Smooth muscle cell (in vitro differentiated cells): ENCODE results near the gene MAN1A2. TPM values are rescaled to one million over a fixed set of nuclear protein-coding genes. Genes with fewer than 3 reads are reported as not detected.

Experiments
- DNase-seq: peaks from one replicate; lab custom pipeline; 2025; ENCODE audit not compliant: unreplicated experiment; lab: John Stamatoyannopoulos, UW
- H2AFZ ChIP-seq: fragments of 200-600 bp; sonication (generic); 2 replicates; pipeline ENCODE4 v1.6.0; 2016; ENCODE audit warnings: antibody characterized with exemption, low read depth, mild to moderate bottlenecking
- H3F3A ChIP-seq: fragments of 200-600 bp; sonication (generic); 2 replicates; pipeline ENCODE4 v1.6.0; 2017; ENCODE audit warnings: antibody characterized with exemption, low read depth
- H3K27ac ChIP-seq: fragments of 200-600 bp; sonication (generic); 2 replicates; pipeline ENCODE4 v1.5.1; 2016; ENCODE audit warnings: low read depth, mild to moderate bottlenecking
- H3K27me3 ChIP-seq: fragments of 200-600 bp; sonication (generic); 2 replicates; pipeline ENCODE4 v1.6.1; 2016; ENCODE audit warnings: low read depth, mild to moderate bottlenecking
- H3K36me3 ChIP-seq: fragments of 200-600 bp; sonication (generic); 2 replicates; pipeline ENCODE4 v1.5.1; 2016; ENCODE audit warnings: low read depth
- H3K4me1 ChIP-seq: fragments of 200-600 bp; sonication (generic); 2 replicates; pipeline ENCODE4 v1.5.1; 2016; ENCODE audit warnings: low read depth
- H3K4me2 ChIP-seq: fragments of 200-600 bp; sonication (generic); 2 replicates; pipeline ENCODE4 v1.6.0; 2016; ENCODE audit warnings: mild to moderate bottlenecking
- H3K4me3 ChIP-seq: fragments of 200-600 bp; sonication (generic); 2 replicates; pipeline ENCODE4 v1.5.1; 2016; ENCODE audit warnings: mild to moderate bottlenecking
- H3K79me2 ChIP-seq: fragments of 200-600 bp; sonication (generic); 2 replicates; pipeline ENCODE4 v1.6.0; 2016; ENCODE audit warnings: low read depth, mild to moderate bottlenecking
- H3K9ac ChIP-seq: fragments of 200-600 bp; sonication (generic); 2 replicates; pipeline ENCODE4 v1.6.0; 2016; ENCODE audit warnings: low read depth
- H3K9me3 ChIP-seq: fragments of 200-600 bp; sonication (generic); replicated peaks from 2 replicates; pipeline ENCODE4 v1.5.1; 2016; ENCODE audit warnings: low read depth
- H4K20me1 ChIP-seq: fragments of 200-600 bp; sonication (generic); 2 replicates; pipeline ENCODE4 v1.6.0; 2016; ENCODE audit warnings: low read depth
- CTCF ChIP-seq: fragments of 200-600 bp; sonication (generic); IDR thresholded peaks from 2 replicates; pipeline ENCODE4 v1.5.1; 2017; ENCODE audit warnings: borderline replicate concordance, mild to moderate bottlenecking, antibody characterized with exemption; ENCODE audit not compliant: insufficient read depth, poor library complexity, severe bottlenecking
- WGBS: methylation state at CpG from one replicate; pipeline ENCODE4 v1.1.7; 2016; ENCODE audit warnings: low lambda C conversion rate; 5-methylcytosine and 5-hydroxymethylcytosine counted together
- polyA plus RNA-seq: library from polyadenylated mRNA; unstranded; fragments of >200 nt; fragmentation: Nextera tagmentation; extraction: Ambion mirVana; gene quantifications from 2 replicates; pipeline ENCODE4 v1.2.1, GENCODE V29; 2016
- total RNA-seq: library from RNA; depleted of rRNA; stranded (reverse); fragments of >200 nt; gene quantifications from 2 replicates; pipeline ENCODE4 v1.2.3, GENCODE V29; 2014

Gene MAN1A2
- total and polyA plus RNA-seq, 2 experiments from 2014 or later: 18.2 to 48.8 TPM

- no peak for TF ChIP-seq CTCF
- no peak overlapping the region for H3K27ac ChIP-seq
- no peak overlapping the region for H3K9ac ChIP-seq
- no peak overlapping the region for H3K4me3 ChIP-seq
- no peaks in the 10 kb centered on the region for H3K27me3 ChIP-seq
- H3K36me3 ChIP-seq: no peaks in the 10 kb centered on the region
- no peak overlapping the region for H3K4me2 ChIP-seq
- DNase-seq: no peak
- peaks cover 96% of the 10 kb centered on the region for H4K20me1 ChIP-seq
- peaks cover 11% of the 10 kb centered on the region for H3K4me1 ChIP-seq
- peaks cover 77% of the 10 kb centered on the region for H3K79me2 ChIP-seq
- no peaks in the 10 kb centered on the region for H3K9me3 ChIP-seq
- no peaks in the 10 kb centered on the region for H3F3A ChIP-seq
- no peak overlapping the region for H2AFZ ChIP-seq
- 83% methylated on average over 1 of the region's 1 CpG for WGBS
Measured at GRCh38 chr1:117389779-117390178, 22.5 kb downstream of the MAN1A2 start.

GRCh38 chr1:117392771-117393170 is 25.5 kb downstream of the MAN1A2 start:
- no peaks in the 10 kb centered on the region for H3K9me3 ChIP-seq
- DNase-seq: no peak
- 3% methylated on average over 1 of the region's 1 CpG for WGBS
- no peaks in the 10 kb centered on the region for H3F3A ChIP-seq
- H3K79me2 ChIP-seq: peaks cover 75% of the 10 kb centered on the region
- H4K20me1 ChIP-seq: peaks cover 90% of the 10 kb centered on the region
- H3K9ac ChIP-seq: no peak overlapping the region
- no peak overlapping the region for H2AFZ ChIP-seq
- no peak overlapping the region for H3K4me3 ChIP-seq
- H3K27ac ChIP-seq: no peak overlapping the region
- H3K36me3 ChIP-seq: no peaks in the 10 kb centered on the region
- no peak for TF ChIP-seq CTCF
- H3K27me3 ChIP-seq: no peaks in the 10 kb centered on the region
- H3K4me1 ChIP-seq: peaks cover 11% of the 10 kb centered on the region
- peak overlapping the region; percentile 1 for H3K4me2 ChIP-seq

- Histone ChIP-seq H3F3A (no peaks in the 10 kb centered on the region), H3K4me3 (no peak overlapping the region), H2AFZ (no peak overlapping the region), H3K9me3 (no peaks in the 10 kb centered on the region), H3K27ac (no peak overlapping the region), H3K9ac (no peak overlapping the region), H3K27me3 (no peaks in the 10 kb centered on the region), H3K79me2 (peaks cover 57% of the 10 kb centered on the region), H3K36me3 (no peaks in the 10 kb centered on the region), H4K20me1 (peaks cover 65% of the 10 kb centered on the region), H3K4me2 (no peak overlapping the region), H3K4me1 (peaks cover 11% of the 10 kb centered on the region)
- DNase-seq: no peak
- TF ChIP-seq CTCF: no peak
Measured at GRCh38 chr1:117396074-117396473, 28.8 kb downstream of the MAN1A2 start.

GRCh38 chr1:117396636-117397035 is 29.4 kb downstream of the MAN1A2 start:
- Histone ChIP-seq H3K4me2 (no peak overlapping the region), H3K36me3 (no peaks in the 10 kb centered on the region), H4K20me1 (peaks cover 59% of the 10 kb centered on the region), H2AFZ (no peak overlapping the region), H3K27ac (no peak overlapping the region), H3K4me3 (no peak overlapping the region), H3F3A (no peaks in the 10 kb centered on the region), H3K27me3 (no peaks in the 10 kb centered on the region), H3K4me1 (peaks cover 11% of the 10 kb centered on the region), H3K79me2 (peaks cover 52% of the 10 kb centered on the region), H3K9ac (no peak overlapping the region), H3K9me3 (no peaks in the 10 kb centered on the region)
- no peak for TF ChIP-seq CTCF
- no peak for DNase-seq
